Panc1 (cell line): Measurements from ENCODE around the gene THUMPD3. TPM values are rescaled to one million over a fixed set of nuclear protein-coding genes. Genes with fewer than 3 reads are reported as not detected.

Experiments used
- ATAC-seq: fragments of 200-7000 bp; cut with Tn5 transposase; 2 replicates; pipeline ENCODE4 v1.9.1; 2020; ENCODE audit warnings: mild to moderate bottlenecking, moderate library complexity
- BruUV-seq: library from RNA; stranded (reverse); fragments of 400-500 nt; replicated peaks from 2 replicates; lab custom pipeline; 2021; lab: Mats Ljungman, UMichigan
- CTCF ChIA-PET: fragments of 300-600 bp; sonication (Branson Sonifier 250); formaldehyde crosslinking; loops from one replicate; lab custom pipeline; 2022; ENCODE audit warnings: antibody characterized with exemption; lab: Charles Lee
- POLR2A ChIA-PET: fragments of 300-600 bp; sonication (Branson Sonifier 250); formaldehyde crosslinking; loops from one replicate; lab custom pipeline; 2022; ENCODE audit warnings: antibody characterized with exemption; lab: Charles Lee
- DNase-seq: peaks from one replicate; pipeline ENCODE4 v3.0.0-alpha.2; 2010; ENCODE audit warnings: low read depth, low spot score
- H3K27ac ChIP-seq: 2 replicates; pipeline ENCODE4 v1.5.1; 2011; ENCODE audit warnings: mild to moderate bottlenecking, low read length, inconsistent platforms
- H3K27me3 ChIP-seq: fragments of 200-500 bp; sonication (Bioruptor generic); 2 replicates; pipeline ENCODE4 v1.6.0; 2014; ENCODE audit warnings: low read length, inconsistent platforms; ENCODE audit not compliant: control insufficient read depth, insufficient read depth
- H3K36me3 ChIP-seq: fragments of 200-500 bp; sonication (Bioruptor generic); 2 replicates; pipeline ENCODE4 v1.5.1; 2014; ENCODE audit warnings: inconsistent platforms, mild to moderate bottlenecking, low read length, moderate library complexity; ENCODE audit not compliant: control insufficient read depth, insufficient read depth
- H3K4me1 ChIP-seq: 2 replicates; pipeline ENCODE4 v1.5.1; 2011; ENCODE audit warnings: inconsistent platforms, mild to moderate bottlenecking, low read length, moderate library complexity; ENCODE audit not compliant: control insufficient read depth, insufficient read depth
- H3K4me3 ChIP-seq, 2 experiments: 2 replicates each; pipeline ENCODE4 v1.5.1; 2011 to 2012; ENCODE audit warnings: low read depth in 2 of 2, low read length in 2 of 2, mild to moderate bottlenecking in 2 of 2, inconsistent platforms in 1 of 2, moderate library complexity in 1 of 2
- H3K9me3 ChIP-seq: fragments of 200-500 bp; sonication (Bioruptor generic); 2 replicates; pipeline ENCODE4 v1.5.1; 2014; ENCODE audit warnings: low read depth, mild to moderate bottlenecking, inconsistent platforms, low read length, moderate library complexity; ENCODE audit not compliant: control insufficient read depth, insufficient read depth
- CTCF ChIP-seq: fragments of 450-650 bp; IDR thresholded peaks from 2 replicates; pipeline ENCODE4 v1.5.1; 2017; ENCODE audit warnings: mild to moderate bottlenecking
- POLR2AphosphoS5 ChIP-seq: IDR thresholded peaks from 2 replicates; pipeline ENCODE4 v1.6.1; 2012; ENCODE audit warnings: mild to moderate bottlenecking, low read depth, low read length, moderate library complexity
- REST ChIP-seq, 2 experiments: IDR thresholded peaks; 2 replicates each; pipeline ENCODE4 v1.6.1; 2011 to 2012; ENCODE audit warnings: low read depth in 2 of 2, control low read depth in 1 of 2, low read length in 1 of 2, mild to moderate bottlenecking in 1 of 2, moderate library complexity in 1 of 2; ENCODE audit not compliant: insufficient read depth in 1 of 2
- SIN3A ChIP-seq: IDR thresholded peaks from 2 replicates; pipeline ENCODE4 v1.6.1; 2012; ENCODE audit warnings: low read depth, mild to moderate bottlenecking, low read length, moderate library complexity, borderline replicate concordance; ENCODE audit not compliant: insufficient read depth
- TCF7L2 ChIP-seq: IDR thresholded peaks from 2 replicates; pipeline ENCODE4 v1.6.1; 2011; ENCODE audit warnings: mild to moderate bottlenecking, low read depth, low read length, inconsistent platforms
- in situ Hi-C: cut with HindIII; loops from 2 replicates; pipeline ENCODE4 v1.10.0; 2016; ENCODE audit warnings: low sequenced_read_pairs, low pct_unique_long_range_greater_than_20kb
- intact Hi-C: fragments of 100-400 bp; cut with micrococcal nuclease; formaldehyde crosslinking; loops from one replicate; pipeline ENCODE4 v1.10.0; 2022; ENCODE audit not compliant: unreplicated experiment
- total RNA-seq: library from RNA; stranded (reverse); gene quantifications from one replicate; pipeline ENCODE4 v1.2.1, GENCODE V29; 2021; ENCODE audit not compliant: unreplicated experiment

THUMPD3 gene
- total RNA-seq, 1 experiment from 2014 or later, result 43.5 TPM

GRCh38 chr3:9343115-9343514 is 19.7 kb upstream of the THUMPD3 start:
- CTCF ChIA-PET, result no interaction called here
- no peak overlapping the region for H3K27ac ChIP-seq

GRCh38 chr3:9345041-9345440 is 17.8 kb upstream of the THUMPD3 start:
- H3K4me3 ChIP-seq, result no peak overlapping the region
- intact Hi-C loops (no loop called here), in situ Hi-C loops (no loop called here)
- BruUV-seq, result no TSS peak
- H3K9me3 ChIP-seq, result no peaks in the 10 kb centered on the region
- no peak overlapping the region for H3K27ac ChIP-seq
- ChIA-PET CTCF (no interaction called here), POLR2A (no interaction called here)
- no peaks in the 10 kb centered on the region for H3K27me3 ChIP-seq
- no peak for TF ChIP-seq REST (IDR thresholded peaks at IDR 0.05; ENCODE audit: insufficient read depth in 1 of 2, low read depth in 2 of 2, low read length in 1 of 2)
- TF ChIP-seq TCF7L2, result no peak
- no peak for TF ChIP-seq POLR2AphosphoS5
- TF ChIP-seq SIN3A, result no peak
- no peak for TF ChIP-seq CTCF
- DNase-seq (no peak), ATAC-seq (no peak)
- no peaks in the 10 kb centered on the region; the same call in 1 of the 2 replicates for H3K4me1 ChIP-seq
- no peaks in the 10 kb centered on the region for H3K36me3 ChIP-seq

More at GRCh38 chr3:9343115-9343514, 19.7 kb upstream of the THUMPD3 start:
- Histone ChIP-seq H3K4me3 (no peak overlapping the region), H3K9me3 (no peaks in the 10 kb centered on the region), H3K27me3 (no peaks in the 10 kb centered on the region), H3K4me1 (no peaks in the 10 kb centered on the region), H3K36me3 (no peaks in the 10 kb centered on the region)
- ATAC-seq (no peak), DNase-seq (no peak)
- in situ Hi-C loops (no loop called here), intact Hi-C loops (no loop called here)
- POLR2A ChIA-PET, result no interaction called here
- no peak for TF ChIP-seq TCF7L2
- TF ChIP-seq POLR2AphosphoS5, result no peak
- TF ChIP-seq REST (IDR thresholded peaks at IDR 0.05; ENCODE audit: insufficient read depth in 1 of 2, low read depth in 2 of 2, low read length in 1 of 2), result no peak
- no peak for TF ChIP-seq SIN3A
- no peak for TF ChIP-seq CTCF
- no TSS peak for BruUV-seq
